ENCODE measurements around the gene ANKRD34B.

- TF ChIP-seq EZH2 (IDR thresholded peaks at IDR 0.05; ENCODE audit: borderline replicate concordance, insufficient read depth, low read depth, low read length, poor library complexity, severe bottlenecking) (no peak), CTCF (IDR thresholded peaks at IDR 0.05) (no peak)
Measured at GRCh38 chr5:80590766-80591165, 20.7 kb upstream of the ANKRD34B start.
